Common myeloid progenitor, CD34-positive (primary cell): ENCODE results near the gene LYPD5.
"Not testable (repeated sequence)": the region's sequence is repeated elsewhere in the genome, so short reads cannot be mapped to it uniquely, and the experiment has no call there.

Experiments used
- CTCF ChIA-PET: fragments of 350-600 bp; sonication (Branson Sonifier 250); formaldehyde crosslinking; loops from one replicate; lab custom pipeline; 2021; ENCODE audit warnings: antibody characterized with exemption; lab: Charles Lee
- POLR2A ChIA-PET: fragments of 350-600 bp; sonication (Branson Sonifier 250); formaldehyde crosslinking; loops from one replicate; lab custom pipeline; 2021; ENCODE audit warnings: antibody characterized with exemption; lab: Charles Lee
- DNase-seq, 3 donors: peaks; one replicate each; pipeline versions ENCODE4 v3.0.0 to v3.0.0-alpha.2; 2013
- H3K27ac ChIP-seq, 2 experiments: 1 replicate in 1 of 2; 2 replicates in 1 of 2; pipeline ENCODE4 v1.7.0; 2013; ENCODE audit warnings: inconsistent platforms in 2 of 2, low read length in 2 of 2, mild to moderate bottlenecking in 2 of 2, low read depth in 1 of 2, moderate library complexity in 1 of 2; ENCODE audit not compliant: severe bottlenecking in 2 of 2, insufficient read depth in 1 of 2, poor library complexity in 1 of 2
- H3K27me3 ChIP-seq, 5 experiments: replicated peaks in 2 of 5; 1 replicate in 3 of 5; 2 replicates in 2 of 5; pipeline versions ENCODE4 v1.6.1 to v1.7.0; 2013; ENCODE audit warnings: low read length in 4 of 5, mild to moderate bottlenecking in 2 of 5, moderate library complexity in 2 of 5, inconsistent platforms in 1 of 5; ENCODE audit not compliant: insufficient read depth in 5 of 5, control insufficient read depth in 4 of 5
- H3K36me3 ChIP-seq, 4 experiments: 1 replicate in 2 of 4; 2 replicates in 2 of 4; pipeline versions ENCODE4 v1.6.1 to v1.7.0; 2013; ENCODE audit warnings: low read length in 3 of 4, control low read depth in 1 of 4, mild to moderate bottlenecking in 1 of 4; ENCODE audit not compliant: control insufficient read depth in 4 of 4, insufficient read depth in 4 of 4
- H3K4me1 ChIP-seq, 4 experiments: 1 replicate in 3 of 4; 2 replicates in 1 of 4; pipeline versions ENCODE4 v1.6.1 to v1.7.1; 2013; ENCODE audit warnings: low read length in 3 of 4, mild to moderate bottlenecking in 3 of 4, control low read depth in 1 of 4, inconsistent platforms in 1 of 4, moderate library complexity in 1 of 4; ENCODE audit not compliant: control insufficient read depth in 4 of 4, insufficient read depth in 4 of 4; ENCODE audit errors: control extremely low read depth in 1 of 4
- H3K4me3 ChIP-seq, 7 experiments: 1 replicate in 4 of 7; 2 replicates in 3 of 7; pipeline versions ENCODE4 v1.5.1 to v1.7.0; 2013; ENCODE audit warnings: mild to moderate bottlenecking in 7 of 7, low read length in 6 of 7, moderate library complexity in 6 of 7, inconsistent platforms in 2 of 7, low read depth in 2 of 7, control low read depth in 1 of 7; ENCODE audit not compliant: insufficient read depth in 4 of 7, control insufficient read depth in 1 of 7; ENCODE audit errors: extremely low read depth in 1 of 7
- H3K9me3 ChIP-seq, 5 experiments: 1 replicate in 4 of 5; 2 replicates in 1 of 5; pipeline versions ENCODE4 v1.6.1 to v1.7.1; 2013; ENCODE audit warnings: low read length in 4 of 5, mild to moderate bottlenecking in 2 of 5, inconsistent platforms in 1 of 5, low read depth in 1 of 5, moderate library complexity in 1 of 5; ENCODE audit not compliant: control insufficient read depth in 4 of 5, insufficient read depth in 2 of 5; ENCODE audit errors: control extremely low read depth in 1 of 5
- WGBS: methylation state at CpG from one replicate; pipeline ENCODE4 v1.1.5; 2013; ENCODE audit not compliant: insufficient coverage; 5-methylcytosine and 5-hydroxymethylcytosine counted together

The LYPD5 gene

DNA sequence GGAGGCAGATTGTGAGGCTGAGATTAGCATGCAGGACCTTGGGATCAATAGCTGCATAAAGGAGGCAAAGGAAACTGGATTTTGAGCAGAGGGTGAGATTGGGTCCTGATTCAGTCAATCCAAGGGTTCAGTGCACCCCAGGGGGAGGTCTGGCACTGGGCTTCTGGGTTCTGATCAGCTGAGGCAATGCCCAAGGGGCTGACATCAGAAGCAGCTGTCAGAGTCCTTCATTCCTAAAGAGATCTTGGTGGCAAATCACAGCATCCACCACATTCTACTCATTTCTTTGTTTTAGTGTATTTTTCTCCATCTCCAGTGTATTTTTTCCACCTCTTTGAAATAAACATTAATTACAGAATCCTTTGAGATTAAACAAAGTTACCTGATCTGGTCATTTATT lies 5.4 kb upstream of the LYPD5 start:
- no peaks in the 10 kb centered on the region for H3K9me3 ChIP-seq
- no peak overlapping the region for H3K27ac ChIP-seq
- ChIA-PET POLR2A (no interaction called here), CTCF (no interaction called here)
- DNase-seq, result no peak
- no peaks in the 10 kb centered on the region for H3K4me1 ChIP-seq
- H3K4me3 ChIP-seq, result no peak overlapping the region
- no peaks in the 10 kb centered on the region for H3K36me3 ChIP-seq
- H3K27me3 ChIP-seq, result peaks cover 0 to 7% (median 0%) of the 10 kb centered on the region in 5 experiments

DNA sequence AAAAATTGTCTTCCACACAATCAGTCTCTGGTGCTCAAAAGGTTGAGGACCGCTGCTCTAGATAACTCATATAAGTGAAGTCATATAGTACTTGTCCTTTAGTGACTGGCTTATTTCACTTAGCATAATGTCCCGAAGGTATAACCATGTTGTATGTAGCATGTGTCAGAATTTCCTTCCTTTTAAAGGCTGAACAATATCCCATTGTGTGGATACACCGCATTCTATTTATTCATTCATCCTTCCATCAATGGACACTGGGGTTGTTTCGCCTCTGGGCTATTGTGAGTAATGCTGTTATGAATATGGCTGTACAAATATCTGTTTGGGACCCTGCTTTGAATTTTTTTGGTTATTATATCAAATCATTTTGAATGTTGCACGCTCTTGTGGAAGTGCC lies 4.6 kb upstream of the LYPD5 start:
- H3K4me3 ChIP-seq, result no peak overlapping the region
- ChIA-PET CTCF (interaction anchor here (1.4 kb wide), 1 partner anchor 40 kb away, joined by 5 read pairs; no protein-coding TSS in a partner anchor), POLR2A (no interaction called here)
- H3K27me3 ChIP-seq, result peaks cover 0 to 12% (median 0%) of the 10 kb centered on the region in 5 experiments
- H3K4me1 ChIP-seq, result no peaks in the 10 kb centered on the region
- H3K9me3 ChIP-seq, result no peaks in the 10 kb centered on the region
- H3K27ac ChIP-seq, result no peak overlapping the region
- H3K36me3 ChIP-seq, result no peaks in the 10 kb centered on the region
- no peak for DNase-seq
- WGBS, result 52% methylated on average over 2 of the region's 5 CpGs

DNA sequence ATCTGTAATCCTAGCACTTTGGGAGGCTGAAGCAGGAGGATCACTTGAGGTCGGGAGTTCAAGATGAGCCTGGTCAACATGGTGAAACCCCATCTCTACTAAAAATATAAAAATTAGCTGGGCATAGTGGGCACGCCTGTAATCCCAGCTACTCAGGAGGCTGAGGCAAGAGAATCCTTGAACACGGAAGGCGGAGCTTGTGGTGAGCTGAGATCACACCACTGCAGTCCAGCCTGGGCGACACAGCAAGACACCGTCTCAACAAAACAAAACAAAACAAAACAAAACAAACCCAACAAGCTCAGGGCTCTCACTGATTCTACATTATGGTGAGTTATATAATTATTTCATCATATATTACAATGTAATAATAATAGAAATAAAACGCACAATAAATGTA lies 4.2 kb upstream of the LYPD5 start:
- H3K9me3 ChIP-seq, POLR2A ChIA-PET, H3K27ac ChIP-seq, H3K36me3 ChIP-seq, H3K4me1 ChIP-seq, DNase-seq, H3K4me3 ChIP-seq: not testable (repeated sequence)
- CTCF ChIA-PET, result interaction anchor here (1.4 kb wide), 1 partner anchor 39 kb away, joined by 5 read pairs; no protein-coding TSS in a partner anchor
- 88% methylated on average over 3 of the region's 7 CpGs for WGBS
- H3K27me3 ChIP-seq, result peaks cover 0 to 15% (median 0%) of the 10 kb centered on the region in 5 experiments

DNA sequence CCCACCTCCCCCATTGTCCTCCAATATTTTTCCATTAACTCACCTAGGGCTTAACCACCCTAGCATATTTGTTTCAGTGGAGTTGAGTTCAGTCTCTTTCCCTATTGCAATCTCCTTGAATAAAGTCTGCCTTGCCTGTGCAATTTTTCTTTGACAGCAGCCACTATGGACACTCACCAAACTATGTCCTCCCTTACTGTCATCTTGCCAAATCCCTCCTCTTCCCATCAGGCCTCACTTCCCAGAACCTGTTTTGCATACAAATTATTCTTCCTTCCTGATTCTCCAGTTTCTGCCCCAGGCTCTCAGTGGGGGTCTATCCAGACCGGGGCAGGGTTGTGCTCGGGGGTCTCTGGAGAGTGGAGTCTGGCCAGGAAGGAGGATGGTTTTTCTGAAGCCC lies 2.2 kb upstream of the LYPD5 start:
- CTCF ChIA-PET, result no interaction called here
- WGBS, result 40% methylated on average over 2 of the region's 2 CpGs

DNA sequence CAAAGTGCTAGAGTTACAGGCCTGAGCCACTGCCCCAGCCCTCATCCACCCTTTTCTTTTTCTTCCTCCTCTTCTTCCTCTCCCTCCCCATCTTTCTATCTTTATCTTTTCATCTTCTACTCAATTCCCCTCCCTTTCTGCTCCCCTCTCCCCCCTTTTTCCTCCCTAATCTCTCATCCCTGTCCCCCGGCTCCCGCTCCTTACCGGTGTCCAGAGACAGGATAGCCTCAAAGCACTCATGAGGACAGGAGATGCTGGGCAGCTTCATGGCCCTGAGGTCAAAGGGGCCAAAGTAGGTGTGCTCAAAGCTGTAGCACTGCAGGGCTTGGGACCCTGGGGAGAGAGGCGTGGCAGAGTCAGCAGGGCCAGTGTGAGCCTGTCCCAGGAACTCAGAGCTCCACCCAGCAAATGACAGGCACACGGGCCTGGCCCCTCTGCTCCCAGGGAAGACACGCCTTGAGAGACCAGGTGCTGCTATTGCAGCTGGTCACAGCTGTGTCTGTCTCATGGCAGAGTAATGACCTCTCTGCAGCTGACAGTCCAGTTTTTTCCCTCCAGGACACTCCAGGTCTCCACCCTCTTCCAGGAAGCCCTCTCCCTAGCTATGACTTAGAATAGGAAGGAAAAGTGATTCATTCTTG lies 2.6 kb downstream of the LYPD5 start:
- WGBS, result 93% methylated on average over 6 of the region's 6 CpGs
- ChIA-PET CTCF (interaction anchor here (1.1 to 1.4 kb wide), 3 partner anchors 10 to 37 kb away, joined by 3 to 8 read pairs (median 3); partner anchors contain the start of gene KCNN4), POLR2A (interaction anchor here (0.6 kb wide), 1 partner anchor 30 kb away, joined by 3 read pairs; no protein-coding TSS in a partner anchor)
- Histone ChIP-seq H3K9me3 (peaks cover 0 to 2% (median 0%) of the 10 kb centered on the region in 5 experiments), H3K36me3 (peaks cover 0 to 4% (median 0%) of the 10 kb centered on the region in 4 experiments), H3K27ac (no peak overlapping the region), H3K4me3 (no peak overlapping the region), H3K27me3 (peaks cover 0 to 33% (median 0%) of the 10 kb centered on the region in 5 experiments), H3K4me1 (peaks cover 0 to 13% (median 9%) of the 10 kb centered on the region in 4 experiments)
- no peak for DNase-seq

More for the DNA sequence above, 2.2 kb upstream of the LYPD5 start:
- peaks cover 0 to 19% (median 0%) of the 10 kb centered on the region in 5 experiments for H3K27me3 ChIP-seq
- H3K4me3 ChIP-seq, result no peak overlapping the region
- no peak for DNase-seq
- H3K4me1 ChIP-seq, result no peaks in the 10 kb centered on the region
- H3K27ac ChIP-seq, result no peak overlapping the region
- H3K36me3 ChIP-seq, result no peaks in the 10 kb centered on the region
- no peaks in the 10 kb centered on the region for H3K9me3 ChIP-seq
- POLR2A ChIA-PET, result no interaction called here

DNA sequence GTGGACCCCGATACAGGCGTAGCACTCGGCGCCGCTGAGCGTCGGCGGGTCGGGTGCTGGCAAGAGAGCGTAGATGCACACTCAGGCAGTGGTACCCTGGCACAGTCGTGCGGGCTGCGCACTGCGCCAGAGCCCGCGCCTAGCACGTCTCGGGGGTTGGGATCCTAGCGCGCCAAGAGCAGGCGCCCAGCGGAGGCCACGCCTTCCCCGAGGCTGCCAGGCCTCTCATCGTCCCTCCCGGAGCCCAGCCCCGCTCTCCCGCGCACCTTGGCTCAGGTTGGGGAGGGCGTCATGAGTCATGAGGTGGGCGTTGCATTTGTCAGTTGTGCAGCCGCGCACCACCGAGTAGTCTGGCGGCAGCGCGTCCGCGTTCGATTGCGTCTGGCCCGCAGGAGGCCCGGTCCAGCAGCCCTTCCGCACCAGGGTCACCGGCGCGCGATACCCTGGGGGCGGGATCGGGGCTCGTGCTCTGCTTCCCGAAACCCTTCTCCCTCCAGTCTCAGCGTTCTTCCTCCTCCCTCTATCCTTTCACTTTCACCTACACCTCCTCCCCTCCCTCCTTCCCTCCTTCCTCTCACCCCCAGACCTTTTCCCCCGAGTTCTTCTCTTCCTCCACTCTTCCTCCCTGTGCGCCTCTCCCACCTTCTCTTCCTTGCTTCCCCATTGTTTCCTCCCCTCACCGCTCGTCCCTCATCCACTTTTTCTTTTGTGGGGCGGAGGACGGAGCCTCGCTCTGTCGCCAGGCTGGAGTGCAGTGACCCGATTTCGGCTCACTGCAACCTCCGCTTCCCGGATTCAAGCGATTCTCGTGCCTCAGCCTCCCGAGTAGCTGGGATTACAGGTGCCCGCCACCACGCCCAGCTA lies 3.5 kb downstream of the LYPD5 start:
- Histone ChIP-seq H3K9me3 (peaks cover 0 to 2% (median 0%) of the 10 kb centered on the region in 5 experiments), H3K4me3 (peak overlapping the region; percentile 25 to 84 (median 61)), H3K27me3 (peaks cover 0 to 29% (median 0%) of the 10 kb centered on the region in 5 experiments), H3K4me1 (peaks cover 0 to 16% (median 10%) of the 10 kb centered on the region in 4 experiments), H3K27ac (no peak overlapping the region), H3K36me3 (peaks cover 0 to 4% (median 0%) of the 10 kb centered on the region in 4 experiments)
- POLR2A ChIA-PET, result interaction anchor here (0.6 kb wide), 1 partner anchor 29 kb away, joined by 3 read pairs; no protein-coding TSS in a partner anchor
- peak; percentile 27 to 77 (median 62) for DNase-seq
- CTCF ChIA-PET, result interaction anchor here (1.1 kb wide), 2 partner anchors 19 to 36 kb away, joined by 3 read pairs; partner anchors contain the start of gene KCNN4
- WGBS, result 18% methylated on average over 69 of the region's 70 CpGs
